ENCODE measurements around the gene APLNR.

The APLNR gene

GRCh38 chr11:57207168-57207567 is 29.9 kb downstream of the APLNR start:
- no peak overlapping the region for H3K4me3 ChIP-seq (ENCODE audit: low read depth, low read length)
- TF ChIP-seq, protein P1, sequence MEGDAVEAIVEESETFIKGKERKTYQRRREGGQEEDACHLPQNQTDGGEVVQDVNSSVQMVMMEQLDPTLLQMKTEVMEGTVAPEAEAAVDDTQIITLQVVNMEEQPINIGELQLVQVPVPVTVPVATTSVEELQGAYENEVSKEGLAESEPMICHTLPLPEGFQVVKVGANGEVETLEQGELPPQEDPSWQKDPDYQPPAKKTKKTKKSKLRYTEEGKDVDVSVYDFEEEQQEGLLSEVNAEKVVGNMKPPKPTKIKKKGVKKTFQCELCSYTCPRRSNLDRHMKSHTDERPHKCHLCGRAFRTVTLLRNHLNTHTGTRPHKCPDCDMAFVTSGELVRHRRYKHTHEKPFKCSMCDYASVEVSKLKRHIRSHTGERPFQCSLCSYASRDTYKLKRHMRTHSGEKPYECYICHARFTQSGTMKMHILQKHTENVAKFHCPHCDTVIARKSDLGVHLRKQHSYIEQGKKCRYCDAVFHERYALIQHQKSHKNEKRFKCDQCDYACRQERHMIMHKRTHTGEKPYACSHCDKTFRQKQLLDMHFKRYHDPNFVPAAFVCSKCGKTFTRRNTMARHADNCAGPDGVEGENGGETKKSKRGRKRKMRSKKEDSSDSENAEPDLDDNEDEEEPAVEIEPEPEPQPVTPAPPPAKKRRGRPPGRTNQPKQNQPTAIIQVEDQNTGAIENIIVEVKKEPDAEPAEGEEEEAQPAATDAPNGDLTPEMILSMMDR (IDR thresholded peaks at IDR 0.05; ENCODE audit: borderline replicate concordance, insufficient read depth, low read depth, low read length): no peak

DNA sequence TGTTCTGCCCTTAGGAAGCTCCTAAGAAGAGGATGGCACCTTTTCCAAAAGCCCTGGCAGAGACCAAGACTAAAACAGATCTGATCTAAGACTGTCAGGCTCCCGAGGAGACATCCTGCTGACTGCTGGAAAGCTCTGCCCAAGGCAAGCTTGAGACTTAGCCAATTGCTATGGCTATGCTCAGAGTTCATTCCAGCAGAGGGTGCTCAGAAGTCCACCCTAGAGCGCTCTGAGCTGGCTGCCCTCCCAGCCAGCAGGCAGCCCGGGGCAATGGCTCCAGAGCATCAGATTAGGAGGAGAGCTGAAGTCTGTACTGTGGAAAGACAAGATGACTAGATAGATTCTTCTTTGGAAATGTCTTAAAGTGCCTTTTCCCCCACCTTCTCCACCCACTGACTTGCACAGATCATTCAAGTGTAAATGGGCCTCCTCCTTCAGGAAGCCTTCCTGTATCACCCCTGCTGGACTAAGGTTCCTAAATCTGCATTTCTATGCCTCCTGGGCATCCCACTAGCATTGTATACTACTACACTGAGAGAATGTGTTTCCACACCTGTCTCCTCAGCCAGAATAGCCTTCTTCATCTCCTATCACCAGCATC is 31.9 kb downstream of the APLNR start:
- TF ChIP-seq, protein P1 (IDR thresholded peaks at IDR 0.05; ENCODE audit: borderline replicate concordance, insufficient read depth, low read depth, low read length): no peak
- H3K4me3 ChIP-seq (ENCODE audit: low read depth, low read length): no peak overlapping the region

- TF ChIP-seq, protein P1 (IDR thresholded peaks at IDR 0.05; ENCODE audit: borderline replicate concordance, insufficient read depth, low read depth, low read length): no peak
- no peak overlapping the region for H3K4me3 ChIP-seq (ENCODE audit: low read depth, low read length)
Measured at GRCh38 chr11:57203882-57204480, 33.1 kb downstream of the APLNR start.

DNA sequence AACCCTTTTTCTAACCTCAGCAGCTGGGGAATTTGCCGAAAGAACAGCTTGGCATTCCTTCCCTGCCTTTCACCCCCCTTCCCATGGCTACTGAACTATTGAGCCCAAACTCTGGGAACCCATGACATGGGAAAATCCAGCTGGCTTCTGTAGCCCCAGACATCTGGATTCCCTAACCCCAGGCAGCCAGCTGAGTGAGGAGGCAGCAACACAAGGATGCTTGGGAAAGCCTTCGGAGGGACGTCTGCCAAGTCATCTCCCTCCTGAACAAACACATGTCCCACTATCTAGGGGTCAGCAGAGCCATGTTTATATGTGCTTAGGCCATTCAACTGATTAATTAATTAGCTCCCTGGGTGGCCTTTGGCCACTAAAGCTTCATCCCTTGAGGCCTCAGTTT is 33.7 kb downstream of the APLNR start:
- no peak overlapping the region for H3K4me3 ChIP-seq (ENCODE audit: low read depth, low read length)
- TF ChIP-seq, protein P1 (IDR thresholded peaks at IDR 0.05; ENCODE audit: borderline replicate concordance, insufficient read depth, low read depth, low read length): no peak

- H3K4me3 ChIP-seq (ENCODE audit: low read depth, low read length): no peak overlapping the region
- TF ChIP-seq, protein P1 (IDR thresholded peaks at IDR 0.05; ENCODE audit: borderline replicate concordance, insufficient read depth, low read depth, low read length): no peak
Measured at GRCh38 chr11:57202281-57202680, 34.8 kb downstream of the APLNR start.

DNA sequence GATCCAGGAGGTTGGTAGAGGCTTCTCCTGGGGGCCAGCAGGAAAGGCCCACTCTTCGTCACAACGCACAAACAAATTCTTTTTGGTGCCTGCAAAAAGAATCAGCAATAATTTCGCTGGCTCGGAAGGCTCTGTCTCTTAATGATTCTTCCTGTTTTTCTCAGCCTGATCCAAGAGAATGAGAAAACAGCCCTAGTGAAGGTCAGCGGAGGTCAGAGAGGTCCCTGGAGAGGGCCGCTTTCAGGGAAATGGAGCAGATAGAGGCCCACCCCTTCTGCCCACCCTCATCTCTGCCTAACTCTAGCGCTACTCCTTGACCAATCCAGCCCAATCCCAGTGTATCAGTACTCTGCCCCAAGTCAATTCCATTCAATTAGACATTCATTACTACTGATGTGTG is 36.1 kb downstream of the APLNR start:
- TF ChIP-seq, protein P1 (IDR thresholded peaks at IDR 0.05; ENCODE audit: borderline replicate concordance, insufficient read depth, low read depth, low read length): no peak
- no peak overlapping the region for H3K4me3 ChIP-seq (ENCODE audit: low read depth, low read length)

- TF ChIP-seq, protein P1 (IDR thresholded peaks at IDR 0.05; ENCODE audit: borderline replicate concordance, insufficient read depth, low read depth, low read length): no peak
- H3K4me3 ChIP-seq (ENCODE audit: low read depth, low read length): no peak overlapping the region
Measured at GRCh38 chr11:57199330-57199729, 37.7 kb downstream of the APLNR start.
